IMR-90 (cell line): ENCODE results near the gene MCTP2. TPM values are rescaled to one million over a fixed set of nuclear protein-coding genes. Genes with fewer than 3 reads are reported as not detected.

Experiments
- ATAC-seq: fragments of 200-7000 bp; cut with Tn5 transposase; 2 replicates; pipeline ENCODE4 v1.9.1; 2020; ENCODE audit warnings: low read depth, mild to moderate bottlenecking, moderate library complexity
- BruUV-seq: library from RNA; stranded (reverse); fragments of 400-500 nt; replicated peaks from 2 replicates; lab custom pipeline; 2021; lab: Mats Ljungman, UMichigan
- CTCF ChIA-PET: fragments of 300-600 bp; formaldehyde crosslinking; extraction: SDS; loops from one replicate; lab custom pipeline; 2021; ENCODE audit warnings: antibody characterized with exemption; lab: Yijun Ruan, JAX
- POLR2A ChIA-PET: fragments of 300-600 bp; sonication (Branson Sonifier 250); formaldehyde crosslinking; loops from one replicate; lab custom pipeline; 2022; ENCODE audit warnings: antibody characterized with exemption; ENCODE audit not compliant: unreplicated experiment; lab: Charles Lee
- DNase-seq: peaks from one replicate; pipeline ENCODE4 v3.0.0; 2013
- H2AFZ ChIP-seq: replicated peaks from 2 replicates; pipeline ENCODE3; 2013; ENCODE audit warnings: low read length, mild to moderate bottlenecking; ENCODE audit not compliant: poor library complexity
- H2AK5ac ChIP-seq: 2 replicates; pipeline ENCODE4 v1.6.1; 2013; ENCODE audit warnings: low read depth, low read length, inconsistent platforms
- H2AK9ac ChIP-seq: replicated peaks from 2 replicates; pipeline ENCODE3; 2013; ENCODE audit warnings: mild to moderate bottlenecking, low read depth, low read length, moderate library complexity; ENCODE audit not compliant: poor library complexity
- H2BK120ac ChIP-seq: 2 replicates; pipeline ENCODE4 v1.6.1; 2013; ENCODE audit warnings: low read depth, low read length, inconsistent platforms
- H2BK15ac ChIP-seq: 3 replicates; pipeline ENCODE4 v1.6.1; 2013; ENCODE audit warnings: low read depth, low read length, inconsistent platforms
- H2BK20ac ChIP-seq: 2 replicates; pipeline ENCODE4 v1.6.1; 2013; ENCODE audit warnings: low read depth, mild to moderate bottlenecking, inconsistent platforms, low read length, moderate library complexity
- H2BK5ac ChIP-seq: 2 replicates; pipeline ENCODE4 v1.6.1; 2013; ENCODE audit warnings: mild to moderate bottlenecking, low read depth, low read length, inconsistent platforms; ENCODE audit not compliant: poor library complexity, severe bottlenecking
- H3K14ac ChIP-seq: replicated peaks from 2 replicates; pipeline ENCODE4 v1.6.1; 2013; ENCODE audit warnings: low read depth, low read length, inconsistent platforms
- H3K18ac ChIP-seq: 2 replicates; pipeline ENCODE4 v1.6.1; 2013; ENCODE audit warnings: low read depth, low read length, control low read depth
- H3K23ac ChIP-seq: 2 replicates; pipeline ENCODE4 v1.6.1; 2013; ENCODE audit warnings: low read depth, low read length, inconsistent platforms
- H3K27ac ChIP-seq: 2 replicates; pipeline ENCODE4 v1.5.1; 2013; ENCODE audit warnings: mild to moderate bottlenecking, control low read depth, low read length; ENCODE audit not compliant: insufficient read depth
- H3K27me3 ChIP-seq: 2 replicates; pipeline ENCODE4 v1.6.1; 2013; ENCODE audit warnings: low read length; ENCODE audit not compliant: control insufficient read depth, insufficient read depth
- H3K36me3 ChIP-seq: 2 replicates; pipeline ENCODE4 v1.6.1; 2013; ENCODE audit warnings: low read length, mixed read lengths; ENCODE audit not compliant: control insufficient read depth, insufficient read depth
- H3K4ac ChIP-seq: 2 replicates; pipeline ENCODE4 v1.6.1; 2013; ENCODE audit warnings: low read depth, low read length, inconsistent platforms
- H3K4me1 ChIP-seq: 2 replicates; pipeline ENCODE4 v1.6.1; 2013; ENCODE audit warnings: low read length, mixed read lengths; ENCODE audit not compliant: control insufficient read depth, insufficient read depth
- H3K4me2 ChIP-seq: 2 replicates; pipeline ENCODE4 v1.6.1; 2013; ENCODE audit warnings: low read depth, mild to moderate bottlenecking, control low read depth, low read length, moderate library complexity
- H3K4me3 ChIP-seq: 2 replicates; pipeline ENCODE4 v1.5.1; 2013; ENCODE audit warnings: low read depth, mild to moderate bottlenecking, control low read depth, low read length, moderate library complexity; ENCODE audit not compliant: insufficient read depth
- H3K56ac ChIP-seq: 2 replicates; pipeline ENCODE4 v1.6.1; 2013; ENCODE audit warnings: low read length, inconsistent platforms; ENCODE audit not compliant: insufficient read depth; ENCODE audit errors: extremely low read depth
- H3K79me1 ChIP-seq, 2 experiments: 2 replicates each; pipeline ENCODE4 v1.6.1; 2013; ENCODE audit warnings: low read length in 2 of 2, inconsistent platforms in 1 of 2, low read depth in 1 of 2
- H3K9ac ChIP-seq: 2 replicates; pipeline ENCODE4 v1.6.1; 2013; ENCODE audit warnings: low read depth, low read length, control low read depth
- H3K9me1 ChIP-seq: 2 replicates; pipeline ENCODE4 v1.6.1; 2013; ENCODE audit warnings: low read length, inconsistent platforms; ENCODE audit not compliant: insufficient read depth
- H3K9me3 ChIP-seq: 2 replicates; pipeline ENCODE4 v1.6.1; 2013; ENCODE audit warnings: low read length; ENCODE audit not compliant: control insufficient read depth, insufficient read depth
- H4K20me1 ChIP-seq: 2 replicates; pipeline ENCODE4 v1.6.1; 2013; ENCODE audit warnings: low read length, inconsistent platforms; ENCODE audit not compliant: insufficient read depth
- H4K5ac ChIP-seq: 2 replicates; pipeline ENCODE4 v1.6.1; 2013; ENCODE audit warnings: mild to moderate bottlenecking, low read depth, low read length, control low read depth
- H4K8ac ChIP-seq, 2 experiments: 2 replicates each; pipeline ENCODE4 v1.6.1; 2013; ENCODE audit warnings: low read depth in 2 of 2, low read length in 2 of 2, control low read depth in 1 of 2, inconsistent platforms in 1 of 2
- H4K91ac ChIP-seq: 2 replicates; pipeline ENCODE4 v1.6.1; 2013; ENCODE audit warnings: low read depth, low read length, inconsistent platforms; ENCODE audit not compliant: insufficient read depth
- WGBS, 2 experiments: methylation state at CpG; one replicate each; pipeline versions ENCODE4 v1.1.5 to v1.1.7; 2013; ENCODE audit warnings: missing lambda C conversion rate in 2 of 2; ENCODE audit not compliant: insufficient read length in 1 of 2; ENCODE audit errors: extremely low coverage in 2 of 2; 5-methylcytosine and 5-hydroxymethylcytosine counted together
- dilution Hi-C: fragments of 300-500 bp; cut with HindIII; formaldehyde crosslinking; loops from one replicate; pipeline ENCODE4 v1.14.3; 2018; ENCODE audit warnings: low sequenced_read_pairs; ENCODE audit not compliant: unreplicated experiment
- in situ Hi-C: fragments of 300-500 bp; cut with MboI; formaldehyde crosslinking; loops from 3 replicates; pipeline ENCODE4 v1.14.3; 2019; ENCODE audit warnings: low sequenced_read_pairs, inconsistent platforms, mixed read lengths
- intact Hi-C: fragments of 100-400 bp; cut with micrococcal nuclease; formaldehyde crosslinking; loops from 2 replicates; pipeline ENCODE4 v1.10.0; 2022
- polyA plus RNA-seq, 3 experiments: library from polyadenylated mRNA; depleted of rRNA; stranded (reverse); fragments of >200 nt; gene quantifications; 2 replicates each; pipeline ENCODE4 v1.2.3, GENCODE V29; 2012; ENCODE audit warnings: low replicate concordance in 1 of 3
- total RNA-seq: library from RNA; depleted of rRNA; stranded (reverse); fragments of >200 nt; gene quantifications from 2 replicates; pipeline ENCODE4 v1.2.3, GENCODE V29; 2012
- TF ChIP-seq, protein P1 (sequence below): fragments of 150-350 bp; IDR thresholded peaks from 2 replicates; pipeline ENCODE4 v1.6.1; 2017; ENCODE audit warnings: mild to moderate bottlenecking, antibody characterized with exemption, low read length, low read depth

Gene MCTP2
- total and polyA plus RNA-seq, 2 of the 4 experiments (the other 2 are of a cell fraction): 5.1 to 9.9 TPM

GRCh38 chr15:94185547-94186236 lies 45.7 kb upstream of the MCTP2 start:
- intact Hi-C loops: no loop called here
- WGBS, 2 experiments: 100% methylated on average over 1 of the region's 9 CpGs; no CpG with 5 or more reads in 1 of the 2 experiments
- CTCF ChIA-PET: no interaction called here

More at GRCh38 chr15:94185547-94186236, 45.7 kb upstream of the MCTP2 start:
- TF ChIP-seq, protein P1, sequence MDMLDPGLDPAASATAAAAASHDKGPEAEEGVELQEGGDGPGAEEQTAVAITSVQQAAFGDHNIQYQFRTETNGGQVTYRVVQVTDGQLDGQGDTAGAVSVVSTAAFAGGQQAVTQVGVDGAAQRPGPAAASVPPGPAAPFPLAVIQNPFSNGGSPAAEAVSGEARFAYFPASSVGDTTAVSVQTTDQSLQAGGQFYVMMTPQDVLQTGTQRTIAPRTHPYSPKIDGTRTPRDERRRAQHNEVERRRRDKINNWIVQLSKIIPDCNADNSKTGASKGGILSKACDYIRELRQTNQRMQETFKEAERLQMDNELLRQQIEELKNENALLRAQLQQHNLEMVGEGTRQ: no peak
- H2BK20ac ChIP-seq: no peak overlapping the region
- H3K56ac ChIP-seq: no peak overlapping the region
- no peaks in the 10 kb centered on the region for H3K36me3 ChIP-seq
- no peaks in the 10 kb centered on the region for H3K27me3 ChIP-seq
- H3K4me1 ChIP-seq: no peaks in the 10 kb centered on the region
- H2AK9ac ChIP-seq: no peak overlapping the region
- in situ Hi-C loops: no loop called here
- H3K4me3 ChIP-seq: no peak overlapping the region
- ATAC-seq: no peak
- no peak for DNase-seq
- no peak overlapping the region for H2BK15ac ChIP-seq
- H2AFZ ChIP-seq: no peak overlapping the region
- H3K9me1 ChIP-seq: no peaks in the 10 kb centered on the region
- no peak overlapping the region for H3K18ac ChIP-seq
- POLR2A ChIA-PET: no interaction called here
- H2BK120ac ChIP-seq: no peak overlapping the region
- H3K27ac ChIP-seq: no peak overlapping the region
- no peaks in the 10 kb centered on the region for H3K79me1 ChIP-seq
- dilution Hi-C loops: no loop called here
- no peak overlapping the region for H3K4ac ChIP-seq
- no peak overlapping the region for H3K14ac ChIP-seq
- no peak overlapping the region for H2AK5ac ChIP-seq
- H3K4me2 ChIP-seq: no peak overlapping the region
- no peak overlapping the region for H3K23ac ChIP-seq
- BruUV-seq: no TSS peak
- no peak overlapping the region for H4K5ac ChIP-seq
- H4K8ac ChIP-seq: no peak overlapping the region
- no peak overlapping the region for H2BK5ac ChIP-seq
- no peak overlapping the region for H4K91ac ChIP-seq
- no peaks in the 10 kb centered on the region for H3K9me3 ChIP-seq
- H4K20me1 ChIP-seq: no peaks in the 10 kb centered on the region
- H3K9ac ChIP-seq: no peak overlapping the region
